HEK293 (cell line): ENCODE results near the gene BCAN.

Experiments
- IKZF3 ChIP-seq: fragments of 450-650 bp; IDR thresholded peaks from 2 replicates; pipeline ENCODE4 v1.5.0; 2018; ENCODE audit warnings: missing biosample characterization, mild to moderate bottlenecking, missing genetic modification characterization, moderate library complexity
- MZF1 ChIP-seq: fragments of 450-650 bp; formaldehyde crosslinking; IDR thresholded peaks from 2 replicates; pipeline ENCODE4 v1.5.1; 2017; ENCODE audit warnings: missing biosample characterization, missing genetic modification characterization, borderline replicate concordance
- OSR2 ChIP-seq: fragments of 450-650 bp; formaldehyde crosslinking; IDR thresholded peaks from 2 replicates; pipeline ENCODE4 v1.5.1; 2016; ENCODE audit warnings: missing biosample characterization, missing genetic modification characterization
- SP3 ChIP-seq: fragments of 450-650 bp; formaldehyde crosslinking; IDR thresholded peaks from 2 replicates; pipeline ENCODE4 v1.5.1; 2016; ENCODE audit warnings: missing biosample characterization, missing genetic modification characterization
- SP7 ChIP-seq: fragments of 450-650 bp; formaldehyde crosslinking; IDR thresholded peaks from 2 replicates; pipeline ENCODE4 v1.5.1; 2016; ENCODE audit warnings: missing biosample characterization, missing genetic modification characterization
- TCF7L2 ChIP-seq: IDR thresholded peaks from 2 replicates; pipeline ENCODE4 v1.6.1; 2011; ENCODE audit warnings: low read depth, mild to moderate bottlenecking, inconsistent platforms, low read length, moderate library complexity, borderline replicate concordance
- ZBTB17 ChIP-seq: fragments of 450-650 bp; formaldehyde crosslinking; IDR thresholded peaks from 2 replicates; pipeline ENCODE4 v1.5.1; 2016; ENCODE audit warnings: missing biosample characterization, missing genetic modification characterization
- ZBTB20 ChIP-seq: fragments of 450-650 bp; formaldehyde crosslinking; IDR thresholded peaks from 2 replicates; pipeline ENCODE4 v1.5.1; 2016; ENCODE audit warnings: missing biosample characterization, missing genetic modification characterization
- ZFP37 ChIP-seq: fragments of 450-650 bp; formaldehyde crosslinking; IDR thresholded peaks from 2 replicates; pipeline ENCODE4 v1.5.1; 2016; ENCODE audit warnings: missing biosample characterization, missing genetic modification characterization
- ZNF121 ChIP-seq: fragments of 450-650 bp; formaldehyde crosslinking; IDR thresholded peaks from 2 replicates; pipeline ENCODE4 v1.5.1; 2016; ENCODE audit warnings: missing biosample characterization, missing genetic modification characterization
- ZNF132 ChIP-seq: fragments of 450-650 bp; formaldehyde crosslinking; IDR thresholded peaks from 2 replicates; pipeline ENCODE4 v1.5.1; 2017; ENCODE audit warnings: missing biosample characterization, missing genetic modification characterization, borderline replicate concordance
- ZNF175 ChIP-seq: fragments of 450-650 bp; formaldehyde crosslinking; IDR thresholded peaks from 2 replicates; pipeline ENCODE4 v1.5.1; 2016; ENCODE audit warnings: missing biosample characterization, missing genetic modification characterization
- ZNF211 ChIP-seq: fragments of 450-650 bp; formaldehyde crosslinking; IDR thresholded peaks from 2 replicates; pipeline ENCODE4 v1.5.1; 2016; ENCODE audit warnings: low read depth, missing biosample characterization, missing genetic modification characterization
- ZNF23 ChIP-seq: fragments of 450-650 bp; formaldehyde crosslinking; IDR thresholded peaks from 2 replicates; pipeline ENCODE4 v1.5.1; 2016; ENCODE audit warnings: missing biosample characterization, missing genetic modification characterization, borderline replicate concordance
- ZNF274 ChIP-seq, 2 experiments: fragments of 200-500 bp in 1 of 2; fragments of 450-650 bp in 1 of 2; sonication (Bioruptor generic) in 1 of 2; formaldehyde crosslinking in 1 of 2; IDR thresholded peaks; 2 replicates each; pipeline versions ENCODE4 v1.5.1 to v1.6.1; 2014 to 2016; ENCODE audit warnings: borderline replicate concordance in 1 of 2, inconsistent platforms in 1 of 2, low read length in 1 of 2, missing biosample characterization in 1 of 2, missing genetic modification characterization in 1 of 2
- ZNF391 ChIP-seq: fragments of 450-650 bp; formaldehyde crosslinking; IDR thresholded peaks from 2 replicates; pipeline ENCODE4 v1.5.1; 2016; ENCODE audit warnings: low read depth, missing biosample characterization, missing genetic modification characterization, borderline replicate concordance
- ZNF423 ChIP-seq: fragments of 450-650 bp; formaldehyde crosslinking; IDR thresholded peaks from 2 replicates; pipeline ENCODE4 v1.5.1; 2016; ENCODE audit warnings: missing biosample characterization, missing genetic modification characterization
- ZNF426 ChIP-seq: fragments of 450-650 bp; formaldehyde crosslinking; IDR thresholded peaks from 2 replicates; pipeline ENCODE4 v1.5.1; 2017; ENCODE audit warnings: missing biosample characterization, missing genetic modification characterization, mild to moderate bottlenecking, inconsistent platforms, moderate library complexity
- ZNF48 ChIP-seq: fragments of 450-650 bp; formaldehyde crosslinking; IDR thresholded peaks from 2 replicates; pipeline ENCODE4 v1.5.1; 2016; ENCODE audit warnings: missing biosample characterization, missing genetic modification characterization
- ZNF600 ChIP-seq: fragments of 450-650 bp; formaldehyde crosslinking; IDR thresholded peaks from 2 replicates; pipeline ENCODE4 v1.5.1; 2016; ENCODE audit warnings: missing biosample characterization, missing genetic modification characterization
- ZNF610 ChIP-seq: fragments of 450-650 bp; formaldehyde crosslinking; IDR thresholded peaks from 2 replicates; pipeline ENCODE4 v1.5.1; 2016; ENCODE audit warnings: missing biosample characterization, missing genetic modification characterization, borderline replicate concordance
- ZNF629 ChIP-seq: fragments of 450-650 bp; formaldehyde crosslinking; IDR thresholded peaks from 2 replicates; pipeline ENCODE4 v1.5.1; 2017; ENCODE audit warnings: missing biosample characterization, missing genetic modification characterization
- ZNF660 ChIP-seq: fragments of 450-650 bp; IDR thresholded peaks from 2 replicates; pipeline ENCODE4 v1.5.1; 2018; ENCODE audit warnings: missing biosample characterization, mild to moderate bottlenecking, missing genetic modification characterization
- ZNF670 ChIP-seq: fragments of 450-650 bp; formaldehyde crosslinking; IDR thresholded peaks from 2 replicates; pipeline ENCODE4 v1.5.1; 2016; ENCODE audit warnings: missing biosample characterization, missing genetic modification characterization, low read depth
- ZNF768 ChIP-seq: fragments of 450-650 bp; formaldehyde crosslinking; IDR thresholded peaks from 2 replicates; pipeline ENCODE4 v1.5.1; 2018; ENCODE audit warnings: missing biosample characterization, mild to moderate bottlenecking, missing genetic modification characterization
- ZNF843 ChIP-seq: fragments of 450-650 bp; formaldehyde crosslinking; IDR thresholded peaks from 2 replicates; pipeline ENCODE4 v1.5.1; 2016; ENCODE audit warnings: missing biosample characterization, missing genetic modification characterization
- ZSCAN30 ChIP-seq: fragments of 450-650 bp; IDR thresholded peaks from 2 replicates; pipeline ENCODE4 v1.5.1; 2018; ENCODE audit warnings: missing biosample characterization, mild to moderate bottlenecking, missing genetic modification characterization, moderate library complexity
- TF ChIP-seq, protein P1 (sequence below): fragments of 450-650 bp; formaldehyde crosslinking; IDR thresholded peaks from 2 replicates; pipeline ENCODE4 v1.5.1; 2017; ENCODE audit warnings: missing biosample characterization, missing genetic modification characterization
- TF ChIP-seq, protein P2 (sequence below): fragments of 450-650 bp; formaldehyde crosslinking; IDR thresholded peaks from 2 replicates; pipeline ENCODE4 v1.5.1; 2017; ENCODE audit warnings: missing biosample characterization, missing genetic modification characterization
- TF ChIP-seq, protein P3 (sequence below): fragments of 450-650 bp; formaldehyde crosslinking; IDR thresholded peaks from 2 replicates; pipeline ENCODE4 v1.5.1; 2017; ENCODE audit warnings: missing biosample characterization, missing genetic modification characterization
- TF ChIP-seq, protein P4 (sequence below): fragments of 450-650 bp; formaldehyde crosslinking; IDR thresholded peaks from 2 replicates; pipeline ENCODE4 v1.5.1; 2017; ENCODE audit warnings: missing biosample characterization, missing genetic modification characterization
- TF ChIP-seq, protein P5 (sequence below): fragments of 450-650 bp; formaldehyde crosslinking; optimal IDR thresholded peaks from 2 replicates; pipeline ENCODE3; 2016; ENCODE audit warnings: missing biosample characterization, mild to moderate bottlenecking, missing genetic modification characterization

The BCAN gene

DNA sequence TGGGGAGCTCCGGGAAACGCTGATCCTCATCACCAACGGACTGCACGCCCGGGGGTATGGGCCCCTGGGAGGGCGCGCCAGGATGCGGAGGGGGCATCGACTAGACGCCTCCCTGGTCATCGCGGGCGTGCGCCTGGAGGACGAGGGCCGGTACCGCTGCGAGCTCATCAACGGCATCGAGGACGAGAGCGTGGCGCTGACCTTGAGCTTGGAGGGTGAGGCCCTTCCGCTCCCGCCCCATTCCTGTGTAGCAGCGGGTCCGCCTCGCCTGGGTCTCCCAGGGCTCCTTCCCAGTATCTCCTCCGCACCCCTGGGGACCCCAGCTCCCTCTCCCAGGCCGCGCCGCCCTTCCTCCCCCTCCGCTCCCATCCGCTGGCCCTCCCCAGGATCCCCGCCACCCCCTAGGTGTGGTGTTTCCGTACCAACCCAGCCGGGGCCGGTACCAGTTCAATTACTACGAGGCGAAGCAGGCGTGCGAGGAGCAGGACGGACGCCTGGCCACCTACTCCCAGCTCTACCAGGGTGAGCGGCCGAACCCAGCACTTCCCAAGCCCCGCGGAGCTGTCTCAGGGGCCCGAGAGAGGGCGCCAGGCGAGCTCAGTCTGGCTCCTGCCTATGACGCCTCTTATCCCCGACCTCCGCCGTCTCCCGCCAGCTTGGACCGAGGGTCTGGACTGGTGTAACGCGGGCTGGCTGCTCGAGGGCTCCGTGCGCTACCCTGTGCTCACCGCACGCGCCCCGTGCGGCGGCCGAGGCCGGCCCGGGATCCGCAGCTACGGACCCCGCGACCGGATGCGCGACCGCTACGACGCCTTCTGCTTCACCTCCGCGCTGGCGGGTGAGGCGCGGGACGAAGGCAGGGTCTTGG is 17.7 kb upstream of the BCAN start (continued):
- 0 out of 2 replicates have a peak, but pooled peaks have one; percentile 43 for TF ChIP-seq IKZF3
- no peak for TF ChIP-seq TCF7L2
- TF ChIP-seq ZSCAN30 = 0 out of 2 replicates have a peak, but pooled peaks have one; percentile 22
- no peak for TF ChIP-seq ZNF48
- peak; percentile 50; the same call in 1 of the 2 replicates for TF ChIP-seq ZNF423
- no peak for TF ChIP-seq ZNF23 (tag by site-specific recombination)
- no peak for TF ChIP-seq OSR2 (tag by site-specific recombination)
- TF ChIP-seq ZFP37 (tag by site-specific recombination) = no peak
- TF ChIP-seq ZNF629 (tag by site-specific recombination) = peak; percentile 27; the same call in 1 of the 2 replicates
- no peak for TF ChIP-seq ZNF175 (tag by site-specific recombination)
- TF ChIP-seq, protein P1, sequence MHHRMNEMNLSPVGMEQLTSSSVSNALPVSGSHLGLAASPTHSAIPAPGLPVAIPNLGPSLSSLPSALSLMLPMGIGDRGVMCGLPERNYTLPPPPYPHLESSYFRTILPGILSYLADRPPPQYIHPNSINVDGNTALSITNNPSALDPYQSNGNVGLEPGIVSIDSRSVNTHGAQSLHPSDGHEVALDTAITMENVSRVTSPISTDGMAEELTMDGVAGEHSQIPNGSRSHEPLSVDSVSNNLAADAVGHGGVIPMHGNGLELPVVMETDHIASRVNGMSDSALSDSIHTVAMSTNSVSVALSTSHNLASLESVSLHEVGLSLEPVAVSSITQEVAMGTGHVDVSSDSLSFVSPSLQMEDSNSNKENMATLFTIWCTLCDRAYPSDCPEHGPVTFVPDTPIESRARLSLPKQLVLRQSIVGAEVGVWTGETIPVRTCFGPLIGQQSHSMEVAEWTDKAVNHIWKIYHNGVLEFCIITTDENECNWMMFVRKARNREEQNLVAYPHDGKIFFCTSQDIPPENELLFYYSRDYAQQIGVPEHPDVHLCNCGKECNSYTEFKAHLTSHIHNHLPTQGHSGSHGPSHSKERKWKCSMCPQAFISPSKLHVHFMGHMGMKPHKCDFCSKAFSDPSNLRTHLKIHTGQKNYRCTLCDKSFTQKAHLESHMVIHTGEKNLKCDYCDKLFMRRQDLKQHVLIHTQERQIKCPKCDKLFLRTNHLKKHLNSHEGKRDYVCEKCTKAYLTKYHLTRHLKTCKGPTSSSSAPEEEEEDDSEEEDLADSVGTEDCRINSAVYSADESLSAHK (tag by site-specific recombination) = no peak
- no peak for TF ChIP-seq SP3 (tag by site-specific recombination)
- TF ChIP-seq ZNF132 (tag by site-specific recombination) = no peak
- no peak for TF ChIP-seq ZNF768
- no peak for TF ChIP-seq ZNF121
- TF ChIP-seq ZNF843 (tag by site-specific recombination) = no peak
- TF ChIP-seq, protein P2, sequence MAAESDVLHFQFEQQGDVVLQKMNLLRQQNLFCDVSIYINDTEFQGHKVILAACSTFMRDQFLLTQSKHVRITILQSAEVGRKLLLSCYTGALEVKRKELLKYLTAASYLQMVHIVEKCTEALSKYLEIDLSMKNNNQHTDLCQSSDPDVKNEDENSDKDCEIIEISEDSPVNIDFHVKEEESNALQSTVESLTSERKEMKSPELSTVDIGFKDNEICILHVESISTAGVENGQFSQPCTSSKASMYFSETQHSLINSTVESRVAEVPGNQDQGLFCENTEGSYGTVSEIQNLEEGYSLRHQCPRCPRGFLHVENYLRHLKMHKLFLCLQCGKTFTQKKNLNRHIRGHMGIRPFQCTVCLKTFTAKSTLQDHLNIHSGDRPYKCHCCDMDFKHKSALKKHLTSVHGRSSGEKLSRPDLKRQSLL (tag by site-specific recombination) = peak; percentile 34; the same call in 1 of the 2 replicates
- TF ChIP-seq ZBTB17 (tag by site-specific recombination) = peak; percentile 76
- TF ChIP-seq, protein P3, sequence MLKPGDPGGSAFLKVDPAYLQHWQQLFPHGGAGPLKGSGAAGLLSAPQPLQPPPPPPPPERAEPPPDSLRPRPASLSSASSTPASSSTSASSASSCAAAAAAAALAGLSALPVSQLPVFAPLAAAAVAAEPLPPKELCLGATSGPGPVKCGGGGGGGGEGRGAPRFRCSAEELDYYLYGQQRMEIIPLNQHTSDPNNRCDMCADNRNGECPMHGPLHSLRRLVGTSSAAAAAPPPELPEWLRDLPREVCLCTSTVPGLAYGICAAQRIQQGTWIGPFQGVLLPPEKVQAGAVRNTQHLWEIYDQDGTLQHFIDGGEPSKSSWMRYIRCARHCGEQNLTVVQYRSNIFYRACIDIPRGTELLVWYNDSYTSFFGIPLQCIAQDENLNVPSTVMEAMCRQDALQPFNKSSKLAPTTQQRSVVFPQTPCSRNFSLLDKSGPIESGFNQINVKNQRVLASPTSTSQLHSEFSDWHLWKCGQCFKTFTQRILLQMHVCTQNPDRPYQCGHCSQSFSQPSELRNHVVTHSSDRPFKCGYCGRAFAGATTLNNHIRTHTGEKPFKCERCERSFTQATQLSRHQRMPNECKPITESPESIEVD = no peak
- TF ChIP-seq MZF1 (tag by site-specific recombination) = no peak
- TF ChIP-seq, protein P4, sequence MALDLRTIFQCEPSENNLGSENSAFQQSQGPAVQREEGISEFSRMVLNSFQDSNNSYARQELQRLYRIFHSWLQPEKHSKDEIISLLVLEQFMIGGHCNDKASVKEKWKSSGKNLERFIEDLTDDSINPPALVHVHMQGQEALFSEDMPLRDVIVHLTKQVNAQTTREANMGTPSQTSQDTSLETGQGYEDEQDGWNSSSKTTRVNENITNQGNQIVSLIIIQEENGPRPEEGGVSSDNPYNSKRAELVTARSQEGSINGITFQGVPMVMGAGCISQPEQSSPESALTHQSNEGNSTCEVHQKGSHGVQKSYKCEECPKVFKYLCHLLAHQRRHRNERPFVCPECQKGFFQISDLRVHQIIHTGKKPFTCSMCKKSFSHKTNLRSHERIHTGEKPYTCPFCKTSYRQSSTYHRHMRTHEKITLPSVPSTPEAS (tag by site-specific recombination) = no peak
- no peak for TF ChIP-seq ZNF670 (tag by site-specific recombination)
- TF ChIP-seq, protein P5, sequence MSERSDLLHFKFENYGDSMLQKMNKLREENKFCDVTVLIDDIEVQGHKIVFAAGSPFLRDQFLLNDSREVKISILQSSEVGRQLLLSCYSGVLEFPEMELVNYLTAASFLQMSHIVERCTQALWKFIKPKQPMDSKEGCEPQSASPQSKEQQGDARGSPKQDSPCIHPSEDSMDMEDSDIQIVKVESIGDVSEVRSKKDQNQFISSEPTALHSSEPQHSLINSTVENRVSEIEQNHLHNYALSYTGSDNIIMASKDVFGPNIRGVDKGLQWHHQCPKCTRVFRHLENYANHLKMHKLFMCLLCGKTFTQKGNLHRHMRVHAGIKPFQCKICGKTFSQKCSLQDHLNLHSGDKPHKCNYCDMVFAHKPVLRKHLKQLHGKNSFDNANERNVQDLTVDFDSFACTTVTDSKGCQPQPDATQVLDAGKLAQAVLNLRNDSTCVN (tag by site-specific recombination) = peak; percentile 44
- no peak for TF ChIP-seq ZNF211
- TF ChIP-seq SP7 (tag by site-specific recombination) = 0 out of 2 replicates have a peak, but pooled peaks have one; percentile 10
- no peak for TF ChIP-seq ZNF391 (tag by site-specific recombination)
- TF ChIP-seq ZNF274 (IDR thresholded peaks at IDR 0.05; ENCODE audit: low read length) = no peak
- no peak for TF ChIP-seq ZNF274 (tag by site-specific recombination; IDR thresholded peaks at IDR 0.05; ENCODE audit: borderline replicate concordance)
- TF ChIP-seq ZNF660 (tag by site-specific recombination) = peak; percentile 50; the same call in 1 of the 2 replicates
- TF ChIP-seq ZNF610 (tag by site-specific recombination) = peak; percentile 48; the same call in 1 of the 2 replicates
- TF ChIP-seq ZNF600 (tag by site-specific recombination) = peak; percentile 91
- TF ChIP-seq ZBTB20 (tag by site-specific recombination) = peak; percentile 39; the same call in 1 of the 2 replicates
- TF ChIP-seq ZNF426 = no peak
